ENCODE results near the gene GPT2. TPM values are rescaled to one million over a fixed set of nuclear protein-coding genes. Genes with fewer than 3 reads are reported as not detected.
"Not testable (repeated sequence)": the region's sequence is repeated elsewhere in the genome, so short reads cannot be mapped to it uniquely, and the experiment has no call there.

Gene GPT2
- total RNA-seq, 3 donors from 2014 or later, result 9.2 to 20.8 (median 10.5) TPM

DNA sequence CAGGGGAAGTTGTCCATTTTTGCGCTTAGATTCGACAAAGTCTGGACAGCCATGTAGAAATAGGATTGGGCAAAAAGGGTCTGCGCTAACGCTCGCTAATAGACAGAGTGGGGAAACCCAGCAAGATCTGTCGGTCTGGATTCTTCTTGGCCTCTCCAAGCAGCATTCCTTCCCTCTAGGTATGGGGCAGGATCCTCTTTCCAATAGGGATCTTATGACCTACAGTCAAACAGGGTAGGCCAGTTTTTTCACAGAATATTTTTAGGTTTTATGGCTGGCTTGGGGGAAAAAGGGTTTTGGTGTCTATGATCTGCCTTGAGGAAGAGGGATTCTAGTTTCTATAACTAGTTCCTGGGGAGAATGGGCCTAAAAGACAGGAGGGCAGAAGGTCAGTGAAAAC lies 26.0 kb upstream of the GPT2 start:
- DNase-seq (no peak), ATAC-seq (no peak)
- TF ChIP-seq, protein P1, sequence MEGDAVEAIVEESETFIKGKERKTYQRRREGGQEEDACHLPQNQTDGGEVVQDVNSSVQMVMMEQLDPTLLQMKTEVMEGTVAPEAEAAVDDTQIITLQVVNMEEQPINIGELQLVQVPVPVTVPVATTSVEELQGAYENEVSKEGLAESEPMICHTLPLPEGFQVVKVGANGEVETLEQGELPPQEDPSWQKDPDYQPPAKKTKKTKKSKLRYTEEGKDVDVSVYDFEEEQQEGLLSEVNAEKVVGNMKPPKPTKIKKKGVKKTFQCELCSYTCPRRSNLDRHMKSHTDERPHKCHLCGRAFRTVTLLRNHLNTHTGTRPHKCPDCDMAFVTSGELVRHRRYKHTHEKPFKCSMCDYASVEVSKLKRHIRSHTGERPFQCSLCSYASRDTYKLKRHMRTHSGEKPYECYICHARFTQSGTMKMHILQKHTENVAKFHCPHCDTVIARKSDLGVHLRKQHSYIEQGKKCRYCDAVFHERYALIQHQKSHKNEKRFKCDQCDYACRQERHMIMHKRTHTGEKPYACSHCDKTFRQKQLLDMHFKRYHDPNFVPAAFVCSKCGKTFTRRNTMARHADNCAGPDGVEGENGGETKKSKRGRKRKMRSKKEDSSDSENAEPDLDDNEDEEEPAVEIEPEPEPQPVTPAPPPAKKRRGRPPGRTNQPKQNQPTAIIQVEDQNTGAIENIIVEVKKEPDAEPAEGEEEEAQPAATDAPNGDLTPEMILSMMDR (IDR thresholded peaks at IDR 0.05), result no peak
- Histone ChIP-seq H3K9me3 (no peaks in the 10 kb centered on the region), H3K36me3 (ENCODE audit: low read depth) (no peaks in the 10 kb centered on the region), H3K4me3 (no peak overlapping the region), H3K4me1 (ENCODE audit: low read depth) (no peaks in the 10 kb centered on the region)
- intact Hi-C loops (cut with DNase I, micrococcal nuclease), result loop anchor here in 1 of 2 donors (5.0 kb wide), 1 partner anchor 49 kb away; no protein-coding TSS in a partner anchor

DNA sequence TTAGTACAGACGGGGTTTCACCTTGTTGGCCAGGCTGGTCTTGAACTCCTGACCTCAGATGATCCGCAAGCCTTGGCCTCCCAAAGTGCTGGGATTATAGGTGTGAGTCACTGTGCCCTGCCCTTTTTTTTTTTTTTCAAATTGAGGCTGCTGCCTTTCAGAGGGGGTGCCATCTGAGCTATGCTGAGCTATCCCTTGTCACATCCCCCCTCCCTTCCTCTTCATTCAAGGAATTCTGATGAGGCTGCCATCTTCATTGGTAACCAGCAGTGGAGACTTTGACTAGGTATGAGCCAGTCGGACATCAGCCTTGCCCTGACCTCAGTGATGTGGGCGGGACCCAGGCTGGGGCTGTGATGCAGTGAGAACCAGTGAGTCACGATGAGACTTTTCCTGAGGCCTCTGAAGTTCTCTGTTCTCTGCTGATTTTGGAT lies 24.4 kb upstream of the GPT2 start:
- Histone ChIP-seq H3K9me3 (no peaks in the 10 kb centered on the region), H3K4me1 (ENCODE audit: low read depth) (no peaks in the 10 kb centered on the region), H3K36me3 (ENCODE audit: low read depth) (no peaks in the 10 kb centered on the region), H3K4me3 (no peak overlapping the region)
- ATAC-seq, result peak; percentile 77
- DNase-seq, result peak in 1 of 3 donors; percentile 26
- TF ChIP-seq, protein P1 (IDR thresholded peaks at IDR 0.05), result no peak
- intact Hi-C loops (cut with DNase I, micrococcal nuclease), result loop anchor here in 1 of 2 donors (5.0 kb wide), 1 partner anchor 48 kb away; no protein-coding TSS in a partner anchor

DNA sequence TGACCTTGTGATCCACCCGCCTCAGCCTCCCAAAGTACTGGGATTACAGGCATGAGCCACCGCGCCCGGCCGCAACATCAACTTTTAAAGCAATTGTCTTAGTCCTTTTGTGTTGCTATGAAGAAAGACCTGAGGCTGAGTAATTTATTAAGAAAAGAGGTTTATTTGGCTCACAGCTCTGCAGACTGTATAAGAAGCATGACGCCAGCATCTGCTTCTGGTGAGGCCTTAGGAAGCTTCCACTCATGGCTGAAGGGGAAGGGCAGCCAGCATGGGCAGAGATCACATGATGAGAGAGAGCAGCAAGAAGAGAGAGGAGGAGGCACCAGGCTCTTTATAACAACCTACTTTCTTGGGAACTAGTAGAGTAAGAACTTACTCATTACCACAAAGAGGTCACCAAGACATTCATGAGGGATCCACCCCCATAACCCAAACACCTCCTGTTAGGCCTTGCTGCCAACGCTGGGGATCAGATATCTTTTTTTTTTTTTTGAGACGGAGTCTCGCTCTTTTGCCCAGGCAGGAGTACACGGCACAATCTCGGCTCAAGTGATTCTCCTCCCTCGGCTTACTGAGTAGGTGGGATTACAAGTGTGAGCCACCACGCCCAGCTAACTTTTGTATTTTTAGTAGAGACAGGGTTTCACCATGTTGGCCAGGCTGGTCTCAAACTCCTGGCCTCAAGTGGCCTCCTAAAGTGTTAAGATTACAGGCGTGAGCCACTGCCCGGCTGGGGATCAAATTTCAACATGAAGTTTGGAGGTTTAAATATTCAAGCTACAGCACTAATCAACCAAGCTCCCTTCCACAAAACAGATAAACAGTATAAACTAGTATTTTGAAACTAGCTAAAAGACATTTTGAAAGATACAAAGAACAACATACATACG lies 21.4 kb upstream of the GPT2 start:
- H3K36me3 ChIP-seq (ENCODE audit: low read depth), result no peaks in the 10 kb centered on the region
- TF ChIP-seq, protein P1 (IDR thresholded peaks at IDR 0.05), result no peak
- H3K4me3 ChIP-seq, result no peak overlapping the region
- peaks cover 3% of the 10 kb centered on the region for H3K4me1 ChIP-seq (ENCODE audit: low read depth)
- DNase-seq, result no peak
- intact Hi-C loops (cut with DNase I, micrococcal nuclease), result no loop called here
- ATAC-seq, result no peak
- H3K9me3 ChIP-seq, result no peaks in the 10 kb centered on the region

DNA sequence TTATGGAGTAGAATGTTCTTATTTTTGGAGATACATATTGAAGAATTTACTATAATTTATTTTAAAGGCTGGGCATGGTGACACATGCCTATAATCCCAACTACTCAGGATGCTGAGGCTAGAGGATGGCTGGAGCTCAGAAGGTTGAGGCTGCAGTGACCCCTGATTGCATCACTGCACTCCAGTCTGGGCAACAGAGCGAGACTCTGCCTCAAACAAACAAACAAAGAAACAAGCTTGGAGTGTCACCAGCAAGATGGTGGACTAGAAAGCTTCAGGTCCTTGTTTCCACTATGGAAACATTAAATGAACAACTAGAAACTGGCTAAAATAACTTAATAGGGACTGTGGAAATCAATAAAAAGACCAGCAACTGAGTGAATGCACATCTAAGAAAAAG lies 17.9 kb upstream of the GPT2 start:
- DNase-seq, result no peak
- H3K9me3 ChIP-seq, result no peaks in the 10 kb centered on the region
- H3K4me3 ChIP-seq, result no peak overlapping the region
- intact Hi-C loops (cut with DNase I, micrococcal nuclease), result no loop called here
- no peaks in the 10 kb centered on the region for H3K36me3 ChIP-seq (ENCODE audit: low read depth)
- TF ChIP-seq, protein P1 (IDR thresholded peaks at IDR 0.05), result no peak
- ATAC-seq, result no peak
- peaks cover 10% of the 10 kb centered on the region for H3K4me1 ChIP-seq (ENCODE audit: low read depth)

DNA sequence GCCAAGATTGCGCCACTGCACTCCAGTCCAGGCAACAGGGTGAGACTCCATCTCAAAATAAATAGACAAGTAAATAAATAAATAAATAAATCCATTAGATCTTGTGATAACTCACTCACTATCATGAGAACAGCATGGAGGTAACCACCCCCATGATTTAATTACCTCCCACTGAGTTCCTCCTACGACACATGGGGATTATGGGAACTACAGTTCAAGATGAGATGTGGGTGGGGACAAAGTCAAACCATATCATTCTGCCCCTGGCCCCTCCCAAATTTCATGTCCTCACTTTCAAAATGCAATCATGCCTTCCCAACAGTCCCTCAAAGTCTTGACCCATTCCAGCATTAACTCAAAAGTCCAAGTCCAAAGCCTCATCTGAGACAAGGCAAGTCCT lies 16.7 kb upstream of the GPT2 start:
- H3K4me3 ChIP-seq; DNase-seq; ATAC-seq; H3K36me3 ChIP-seq (ENCODE audit: low read depth); intact Hi-C loops (cut with DNase I, micrococcal nuclease); H3K9me3 ChIP-seq; H3K4me1 ChIP-seq (ENCODE audit: low read depth): not testable (repeated sequence)

DNA sequence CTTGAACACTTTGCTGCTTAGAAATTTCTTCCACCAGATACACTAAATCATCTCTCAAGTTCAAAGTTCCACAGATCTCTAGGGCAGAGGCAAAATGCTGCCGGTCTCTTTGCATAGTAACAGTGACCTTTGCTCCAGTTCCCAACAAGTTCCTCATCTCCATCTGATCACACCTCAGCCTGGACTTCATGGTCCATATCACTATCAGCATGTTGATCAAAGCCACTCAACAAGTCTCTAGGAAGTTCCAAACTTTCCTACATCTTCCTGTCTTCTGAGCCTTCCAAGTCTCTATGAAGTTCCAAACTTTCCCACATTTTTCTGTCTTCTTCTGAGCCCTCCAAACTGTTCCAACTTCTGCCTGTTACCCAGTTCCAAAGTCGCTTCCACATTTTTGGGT lies 15.3 kb upstream of the GPT2 start:
- intact Hi-C loops (cut with DNase I, micrococcal nuclease); H3K4me3 ChIP-seq; H3K4me1 ChIP-seq (ENCODE audit: low read depth); H3K9me3 ChIP-seq; H3K36me3 ChIP-seq (ENCODE audit: low read depth): not testable (repeated sequence)
- peak in 1 of 3 donors; percentile 60 for DNase-seq
- peak; percentile 62 for ATAC-seq
